Endodermal cell (in vitro differentiated cells): ENCODE results near the gene BCDIN3D. TPM values are rescaled to one million over a fixed set of nuclear protein-coding genes. Genes with fewer than 3 reads are reported as not detected.

Experiments used
- DNase-seq: peaks from one replicate; pipeline ENCODE4 v3.0.0-alpha.2; 2017
- H3K27ac ChIP-seq: 2 replicates; pipeline ENCODE4 v1.5.1; 2013; ENCODE audit warnings: mild to moderate bottlenecking, low read depth, low read length, moderate library complexity
- H3K27me3 ChIP-seq: 2 replicates; pipeline ENCODE4 v1.6.1; 2013; ENCODE audit warnings: mild to moderate bottlenecking, low read length, moderate library complexity; ENCODE audit not compliant: insufficient read depth, control insufficient read depth, poor library complexity, severe bottlenecking
- H3K36me3 ChIP-seq: 2 replicates; pipeline ENCODE4 v1.7.0; 2013; ENCODE audit warnings: mild to moderate bottlenecking, low read length, moderate library complexity; ENCODE audit not compliant: control insufficient read depth, insufficient read depth
- H3K4me1 ChIP-seq: one replicate; pipeline ENCODE4 v1.7.0; 2013; ENCODE audit warnings: low read length; ENCODE audit not compliant: control insufficient read depth, insufficient read depth
- H3K4me3 ChIP-seq: 2 replicates; pipeline ENCODE4 v1.5.1; 2013; ENCODE audit warnings: mild to moderate bottlenecking, low read length, moderate library complexity
- H3K9ac ChIP-seq: 2 replicates; pipeline ENCODE4 v1.6.1; 2013; ENCODE audit warnings: mild to moderate bottlenecking, low read length, moderate library complexity; ENCODE audit not compliant: poor library complexity, severe bottlenecking; ENCODE audit errors: extremely low read depth
- H3K9me3 ChIP-seq: 2 replicates; pipeline ENCODE4 v1.6.1; 2013; ENCODE audit warnings: mild to moderate bottlenecking, low read length, moderate library complexity; ENCODE audit not compliant: control insufficient read depth
- H3K27ac Mint-ChIP-seq: 2 replicates; pipeline ENCODE4 v1.8.0; 2020; ENCODE audit warnings: mixed read lengths
- H3K27me3 Mint-ChIP-seq: 2 replicates; pipeline ENCODE4 v1.8.0; 2021; ENCODE audit warnings: mild to moderate bottlenecking, mixed read lengths; ENCODE audit not compliant: insufficient read depth
- H3K36me3 Mint-ChIP-seq: 2 replicates; pipeline ENCODE4 v1.8.0; 2020; ENCODE audit warnings: low read depth, mixed read lengths
- H3K4me1 Mint-ChIP-seq: 2 replicates; pipeline ENCODE4 v1.8.0; 2020; ENCODE audit warnings: mixed read lengths
- H3K4me3 Mint-ChIP-seq: 2 replicates; pipeline ENCODE4 v1.8.0; 2020; ENCODE audit warnings: mild to moderate bottlenecking, moderate library complexity, mixed read lengths
- H3K9me3 Mint-ChIP-seq: 2 replicates; pipeline ENCODE4 v1.8.0; 2020; ENCODE audit warnings: mild to moderate bottlenecking, mixed read lengths
- WGBS, 2 experiments: methylation state at CpG; one replicate each; pipeline versions ENCODE4 v1.1.5 to v1.1.7; 2013; ENCODE audit warnings: missing lambda C conversion rate in 2 of 2, mixed read lengths in 1 of 2; ENCODE audit not compliant: insufficient coverage in 1 of 2, insufficient read length in 1 of 2; 5-methylcytosine and 5-hydroxymethylcytosine counted together
- total RNA-seq, 2 donors: library from RNA; stranded (reverse); fragmentation: NEBNext Ultra II Directional in 1 of 2; extraction: Animal tissue kit (Norgen Biotek cat#: 25700) in 1 of 2; gene quantifications; 2 replicates in 1 of 2; 3 replicates in 1 of 2; pipeline ENCODE4 v1.2.1, GENCODE V29; 2021
- TF ChIP-seq, protein P1 (sequence below): fragments of 200-600 bp; sonication (generic); conservative IDR thresholded peaks from 2 replicates; pipeline ENCODE4 v1.5.0; 2021; ENCODE audit warnings: antibody characterized with exemption, mild to moderate bottlenecking

The BCDIN3D gene
- total RNA-seq, 2 donors from 2014 or later: 2.8 to 3.8 TPM

DNA sequence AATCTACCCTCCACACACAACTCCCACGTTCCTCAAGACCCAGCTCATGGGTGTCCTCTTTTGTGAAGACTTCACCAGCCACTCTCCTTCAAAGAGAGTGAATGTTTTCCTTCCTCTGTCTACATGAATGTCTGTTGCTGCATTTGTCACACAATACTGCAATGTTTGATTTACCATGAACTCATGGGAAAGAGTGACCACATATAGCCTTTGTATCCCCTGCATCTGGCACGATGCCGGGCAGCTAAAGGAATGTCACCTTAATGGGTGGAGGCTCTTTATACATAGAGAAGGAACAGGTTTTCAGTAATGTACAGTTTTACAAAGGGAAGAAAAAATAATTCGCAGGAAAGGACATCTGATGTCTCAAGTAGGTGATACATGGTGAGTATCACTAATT, 12.1 kb upstream of the BCDIN3D start:
- Mint-ChIP-seq H3K36me3 (peaks cover 2% of the 10 kb centered on the region), H3K27me3 (peaks cover 50% of the 10 kb centered on the region), H3K27ac (no peak overlapping the region), H3K9me3 (peaks cover 22% of the 10 kb centered on the region), H3K4me3 (no peak overlapping the region), H3K4me1 (no peaks in the 10 kb centered on the region)
- Histone ChIP-seq H3K36me3 (no peaks in the 10 kb centered on the region), H3K9ac (no peak overlapping the region), H3K27ac (no peak overlapping the region), H3K4me1 (no peaks in the 10 kb centered on the region), H3K9me3 (peaks cover 6% of the 10 kb centered on the region), H3K4me3 (no peak overlapping the region), H3K27me3 (peaks cover 21% of the 10 kb centered on the region)
- WGBS, 2 experiments: 94% methylated on average over 4 of the region's 4 CpGs; no CpG with 5 or more reads in 1 of the 2 experiments
- DNase-seq: no peak
- TF ChIP-seq, protein P1, sequence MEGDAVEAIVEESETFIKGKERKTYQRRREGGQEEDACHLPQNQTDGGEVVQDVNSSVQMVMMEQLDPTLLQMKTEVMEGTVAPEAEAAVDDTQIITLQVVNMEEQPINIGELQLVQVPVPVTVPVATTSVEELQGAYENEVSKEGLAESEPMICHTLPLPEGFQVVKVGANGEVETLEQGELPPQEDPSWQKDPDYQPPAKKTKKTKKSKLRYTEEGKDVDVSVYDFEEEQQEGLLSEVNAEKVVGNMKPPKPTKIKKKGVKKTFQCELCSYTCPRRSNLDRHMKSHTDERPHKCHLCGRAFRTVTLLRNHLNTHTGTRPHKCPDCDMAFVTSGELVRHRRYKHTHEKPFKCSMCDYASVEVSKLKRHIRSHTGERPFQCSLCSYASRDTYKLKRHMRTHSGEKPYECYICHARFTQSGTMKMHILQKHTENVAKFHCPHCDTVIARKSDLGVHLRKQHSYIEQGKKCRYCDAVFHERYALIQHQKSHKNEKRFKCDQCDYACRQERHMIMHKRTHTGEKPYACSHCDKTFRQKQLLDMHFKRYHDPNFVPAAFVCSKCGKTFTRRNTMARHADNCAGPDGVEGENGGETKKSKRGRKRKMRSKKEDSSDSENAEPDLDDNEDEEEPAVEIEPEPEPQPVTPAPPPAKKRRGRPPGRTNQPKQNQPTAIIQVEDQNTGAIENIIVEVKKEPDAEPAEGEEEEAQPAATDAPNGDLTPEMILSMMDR: no peak

- H3K4me1 Mint-ChIP-seq: peaks cover 3% of the 10 kb centered on the region
- Histone ChIP-seq H3K27ac (no peak overlapping the region), H3K4me1 (no peaks in the 10 kb centered on the region), H3K9me3 (no peaks in the 10 kb centered on the region), H3K9ac (no peak overlapping the region), H3K4me3 (no peak overlapping the region), H3K27me3 (peaks cover 21% of the 10 kb centered on the region), H3K36me3 (no peaks in the 10 kb centered on the region)
- peaks cover 11% of the 10 kb centered on the region for H3K9me3 Mint-ChIP-seq
- H3K4me3 Mint-ChIP-seq: no peak overlapping the region
- 73 to 79% methylated on average over 2 of the region's 2 CpGs for WGBS, 2 experiments
- TF ChIP-seq, protein P1: no peak
- no peaks in the 10 kb centered on the region for H3K36me3 Mint-ChIP-seq
- peaks cover 58% of the 10 kb centered on the region for H3K27me3 Mint-ChIP-seq
- DNase-seq: no peak
- no peak overlapping the region for H3K27ac Mint-ChIP-seq
Measured at GRCh38 chr12:49853671-49854070, 10.8 kb upstream of the BCDIN3D start.

- H3K4me1 ChIP-seq: no peaks in the 10 kb centered on the region
- peaks cover 2% of the 10 kb centered on the region for H3K9me3 Mint-ChIP-seq
- peaks cover 27% of the 10 kb centered on the region for H3K27me3 ChIP-seq
- WGBS, 2 experiments: 68% methylated on average over 2 of the region's 2 CpGs; no CpG with 5 or more reads in 1 of the 2 experiments
- no peak for DNase-seq
- peaks cover 60% of the 10 kb centered on the region for H3K27me3 Mint-ChIP-seq
- TF ChIP-seq, protein P1: no peak
- H3K36me3 ChIP-seq: no peaks in the 10 kb centered on the region
- no peak overlapping the region for H3K4me3 ChIP-seq
- no peaks in the 10 kb centered on the region for H3K9me3 ChIP-seq
- no peak overlapping the region for H3K4me3 Mint-ChIP-seq
- no peak overlapping the region for H3K27ac ChIP-seq
- H3K27ac Mint-ChIP-seq: no peak overlapping the region
- no peaks in the 10 kb centered on the region for H3K36me3 Mint-ChIP-seq
- no peak overlapping the region for H3K9ac ChIP-seq
- peaks cover 10% of the 10 kb centered on the region for H3K4me1 Mint-ChIP-seq
Measured at GRCh38 chr12:49847161-49847560, 4.3 kb upstream of the BCDIN3D start.
